Type B pancreatic cell (in vitro differentiated cells): ENCODE data around the gene VTN. TPM values are rescaled to one million over a fixed set of nuclear protein-coding genes. Genes with fewer than 3 reads are reported as not detected.
A peak's percentile ranks its signal among the peaks of the same experiment; 100 is the strongest.

Source experiments
- DNase-seq: peaks from one replicate; pipeline ENCODE4 v3.0.0; 2021; ENCODE audit warnings: mixed read lengths; ENCODE audit not compliant: unreplicated experiment; ENCODE audit errors: extremely low spot score
- H3K27ac Mint-ChIP-seq: 2 replicates; pipeline ENCODE4 v1.8.0; 2021; ENCODE audit warnings: mild to moderate bottlenecking, mixed read lengths
- H3K27me3 Mint-ChIP-seq: 2 replicates; pipeline ENCODE4 v1.8.0; 2021; ENCODE audit warnings: mixed read lengths
- H3K36me3 Mint-ChIP-seq: 2 replicates; pipeline ENCODE4 v1.8.0; 2021; ENCODE audit warnings: mixed read lengths
- H3K4me1 Mint-ChIP-seq: one replicate; pipeline ENCODE4 v1.8.0; 2021; ENCODE audit warnings: mixed read lengths; ENCODE audit not compliant: unreplicated experiment
- H3K4me3 Mint-ChIP-seq: 2 replicates; pipeline ENCODE4 v1.8.0; 2021; ENCODE audit warnings: mild to moderate bottlenecking, mixed read lengths
- H3K9me3 Mint-ChIP-seq: 2 replicates; pipeline ENCODE4 v1.8.0; 2021; ENCODE audit warnings: mixed read lengths
- CTCF ChIP-seq: fragments of 200-600 bp; sonication (generic); conservative IDR thresholded peaks from 2 replicates; pipeline ENCODE4 v1.5.0; 2021; ENCODE audit warnings: antibody characterized with exemption, mild to moderate bottlenecking
- microRNA-seq: library from miRNA; unstranded; fragments of <30 nt; microRNA quantifications from one replicate; pipeline ENCODE4, GENCODE V29; 2020
- total RNA-seq: library from RNA; stranded (reverse); gene quantifications from 2 replicates; pipeline ENCODE4 v1.2.1, GENCODE V29; 2021; ENCODE audit warnings: low replicate concordance

VTN gene
- total RNA-seq, 1 donor from 2014 or later: 20.3 TPM

- peak overlapping the region; percentile 75 for H3K27ac Mint-ChIP-seq
- peaks cover 36% of the 10 kb centered on the region for H3K4me1 Mint-ChIP-seq
- H3K27me3 Mint-ChIP-seq: no peaks in the 10 kb centered on the region
- no peaks in the 10 kb centered on the region for H3K9me3 Mint-ChIP-seq
- no peak for TF ChIP-seq CTCF
- H3K36me3 Mint-ChIP-seq: peaks cover 6% of the 10 kb centered on the region
- peak overlapping the region; percentile 97 for H3K4me3 Mint-ChIP-seq
- DNase-seq: no peak
These were observed 51.9 kb downstream of the VTN start for GRCh38 chr17:28317966-28318758.

Small RNA genes within 50 kb of the gene (microRNA-seq; reads per million reads assigned to microRNA genes)
- gene MIR4723: 2.5 reads per million

Other genes starting within 250 kb of the VTN start
- 43.0 and 99.9 TPM in 2 replicates for gene TMEM97, start 51.1 kb downstream of the VTN start, total RNA-seq
- 43.6 and 55.2 TPM in 2 replicates for gene IFT20, start 34.8 kb downstream of the VTN start, total RNA-seq
- gene TNFAIP1, start 34.5 kb downstream of the VTN start, total RNA-seq: 37.8 and 55.6 TPM in 2 replicates
- 79.3 and 90.8 TPM in 2 replicates for gene POLDIP2, start 12.8 kb downstream of the VTN start, total RNA-seq
- not detected in 2 replicates for gene SEBOX, start 5.1 kb downstream of the VTN start, total RNA-seq
- 13.4 and 29.6 TPM in 2 replicates for gene SARM1, start 1.4 kb upstream of the VTN start, total RNA-seq
- gene SLC46A1, start 35.9 kb upstream of the VTN start, total RNA-seq: 21.9 and 29.6 TPM in 2 replicates
- gene SLC13A2, start 103.3 kb upstream of the VTN start, total RNA-seq: 1.2 and 8.7 TPM in 2 replicates
- gene FOXN1, start 136.0 kb upstream of the VTN start, total RNA-seq: 1.0 and 1.2 TPM in 2 replicates
- gene UNC119, start 182.3 kb upstream of the VTN start, total RNA-seq: 40.2 and 52.2 TPM in 2 replicates
- gene PIGS, start 201.2 kb upstream of the VTN start, total RNA-seq: 66.1 and 75.0 TPM in 2 replicates
- 7.1 and 12.6 TPM in 2 replicates for gene ALDOC, start 206.6 kb upstream of the VTN start, total RNA-seq
- gene SPAG5, start 228.7 kb upstream of the VTN start, total RNA-seq: 30.9 and 88.3 TPM in 2 replicates
- 17.5 and 27.7 TPM in 2 replicates for gene RSKR, start 243.9 kb upstream of the VTN start, total RNA-seq